Rectal smooth muscle tissue (tissue), 1 donor: ENCODE data around the gene ZFYVE16.
"Not testable (repeated sequence)": the region's sequence is repeated elsewhere in the genome, so short reads cannot be mapped to it uniquely, and the experiment has no call there.

Experiments used
- H3K27ac ChIP-seq: one replicate; pipeline ENCODE4 v1.7.0; 2013; ENCODE audit warnings: low read depth, low read length, inconsistent platforms
- H3K27me3 ChIP-seq: one replicate; pipeline ENCODE4 v1.7.0; 2013; ENCODE audit warnings: low read length; ENCODE audit not compliant: control insufficient read depth, insufficient read depth
- H3K36me3 ChIP-seq: one replicate; pipeline ENCODE4 v1.7.0; 2013; ENCODE audit warnings: low read length; ENCODE audit not compliant: control insufficient read depth, insufficient read depth
- H3K4me1 ChIP-seq: one replicate; pipeline ENCODE4 v1.7.0; 2013; ENCODE audit warnings: low read length; ENCODE audit not compliant: control insufficient read depth, insufficient read depth
- H3K4me3 ChIP-seq: one replicate; pipeline ENCODE4 v1.7.0; 2013; ENCODE audit warnings: low read length
- H3K9ac ChIP-seq: one replicate; pipeline ENCODE4 v1.7.0; 2013; ENCODE audit warnings: low read length

Gene ZFYVE16

DNA sequence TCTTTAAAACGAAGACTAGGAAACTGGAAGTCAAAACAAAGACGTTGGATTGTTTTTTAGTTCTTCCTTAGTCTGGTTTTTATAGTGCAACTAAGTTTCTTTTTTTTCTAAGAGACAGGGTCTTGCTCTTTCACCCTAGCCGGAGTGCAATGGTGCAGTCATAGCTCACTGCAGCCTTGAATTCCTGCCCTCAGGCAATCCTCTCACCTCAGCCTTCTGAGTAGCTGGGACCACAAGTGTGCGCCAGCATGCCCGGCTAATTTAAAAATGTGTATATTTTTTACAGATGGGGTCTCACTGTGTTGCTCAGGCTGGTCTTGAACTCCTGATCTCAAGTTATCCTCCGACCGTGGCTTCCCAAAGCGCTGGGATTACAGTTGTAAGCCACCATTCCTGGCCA, 27.6 kb downstream of the ZFYVE16 start:
- Histone ChIP-seq H3K36me3 (peaks cover 4% of the 10 kb centered on the region), H3K9ac (no peak overlapping the region), H3K27ac (no peak overlapping the region), H3K4me3 (no peak overlapping the region), H3K4me1 (no peaks in the 10 kb centered on the region), H3K27me3 (no peaks in the 10 kb centered on the region)

- Histone ChIP-seq H3K9ac (no peak overlapping the region), H3K4me3 (no peak overlapping the region), H3K4me1 (no peaks in the 10 kb centered on the region), H3K27ac (no peak overlapping the region), H3K36me3 (peaks cover 4% of the 10 kb centered on the region), H3K27me3 (no peaks in the 10 kb centered on the region)
Observed at GRCh38 chr5:80437326-80437725, 29.5 kb downstream of the ZFYVE16 start.

GRCh38 chr5:80438739-80439138, 30.9 kb downstream of the ZFYVE16 start:
- Histone ChIP-seq H3K4me1 (no peaks in the 10 kb centered on the region), H3K4me3 (no peak overlapping the region), H3K36me3 (peaks cover 10% of the 10 kb centered on the region), H3K27me3 (no peaks in the 10 kb centered on the region), H3K27ac (no peak overlapping the region), H3K9ac (no peak overlapping the region)

- Histone ChIP-seq H3K4me1 (no peaks in the 10 kb centered on the region), H3K27me3 (no peaks in the 10 kb centered on the region), H3K27ac (no peak overlapping the region), H3K36me3 (peaks cover 10% of the 10 kb centered on the region), H3K4me3 (no peak overlapping the region), H3K9ac (no peak overlapping the region)
Observed at GRCh38 chr5:80439213-80439612, 31.3 kb downstream of the ZFYVE16 start.

DNA sequence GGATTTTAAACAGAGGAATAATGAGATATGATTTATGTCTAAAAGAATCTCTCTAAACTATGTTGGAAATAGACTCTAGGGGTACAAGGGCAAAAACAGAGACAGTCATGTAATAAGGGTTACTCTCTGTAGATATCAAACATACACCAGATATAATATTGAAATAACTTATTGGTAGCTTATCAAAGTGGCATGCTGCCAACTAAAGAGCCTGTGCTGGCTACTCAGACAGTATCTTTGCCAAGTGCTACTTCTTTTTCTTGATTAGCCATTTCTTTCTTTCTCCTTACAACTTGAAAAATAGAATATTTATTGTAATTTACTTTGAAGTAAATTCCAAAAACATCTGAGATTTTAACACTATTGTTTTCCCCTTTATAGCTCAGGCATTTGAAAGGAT, 34.9 kb downstream of the ZFYVE16 start:
- Histone ChIP-seq H3K27ac (no peak overlapping the region), H3K4me1 (no peaks in the 10 kb centered on the region), H3K9ac (no peak overlapping the region), H3K4me3 (no peak overlapping the region), H3K36me3 (peaks cover 8% of the 10 kb centered on the region), H3K27me3 (no peaks in the 10 kb centered on the region)

GRCh38 chr5:80453366-80453765, 45.5 kb downstream of the ZFYVE16 start:
- H3K4me3 ChIP-seq, result no peak overlapping the region
- no peaks in the 10 kb centered on the region for H3K36me3 ChIP-seq
- H3K27ac ChIP-seq, result no peak overlapping the region
- H3K4me1 ChIP-seq, result no peaks in the 10 kb centered on the region
- H3K27me3 ChIP-seq, result no peaks in the 10 kb centered on the region
- no peak overlapping the region for H3K9ac ChIP-seq

DNA sequence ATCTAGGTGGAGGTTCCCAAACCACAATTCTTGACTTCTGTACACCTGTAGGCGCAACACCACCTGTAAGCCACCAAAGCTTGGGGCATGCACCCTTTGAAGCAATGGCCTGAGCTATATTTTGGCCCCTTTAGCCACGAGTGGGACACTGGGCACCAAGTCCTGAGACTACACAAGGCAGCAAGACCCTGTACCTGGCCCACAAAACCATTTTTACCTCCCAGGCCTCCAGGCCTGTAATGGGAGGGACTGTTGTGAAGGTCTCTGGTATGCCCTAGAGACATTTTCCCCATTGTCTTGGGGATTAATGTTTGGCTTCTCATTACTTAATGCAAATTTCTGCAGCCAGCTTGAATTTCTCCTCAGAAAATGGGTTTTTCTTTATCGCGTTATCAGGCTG, 55.4 kb downstream of the ZFYVE16 start:
- Histone ChIP-seq H3K4me1 (no peaks in the 10 kb centered on the region), H3K4me3 (no peak overlapping the region), H3K27me3 (no peaks in the 10 kb centered on the region), H3K27ac (no peak overlapping the region), H3K9ac (no peak overlapping the region), H3K36me3 (peaks cover 8% of the 10 kb centered on the region)

GRCh38 chr5:80466669-80467485, 59.0 kb downstream of the ZFYVE16 start:
- Histone ChIP-seq H3K36me3 (peaks cover 15% of the 10 kb centered on the region), H3K9ac (no peak overlapping the region), H3K4me3 (no peak overlapping the region), H3K27ac (no peak overlapping the region), H3K27me3 (no peaks in the 10 kb centered on the region), H3K4me1 (no peaks in the 10 kb centered on the region)

DNA sequence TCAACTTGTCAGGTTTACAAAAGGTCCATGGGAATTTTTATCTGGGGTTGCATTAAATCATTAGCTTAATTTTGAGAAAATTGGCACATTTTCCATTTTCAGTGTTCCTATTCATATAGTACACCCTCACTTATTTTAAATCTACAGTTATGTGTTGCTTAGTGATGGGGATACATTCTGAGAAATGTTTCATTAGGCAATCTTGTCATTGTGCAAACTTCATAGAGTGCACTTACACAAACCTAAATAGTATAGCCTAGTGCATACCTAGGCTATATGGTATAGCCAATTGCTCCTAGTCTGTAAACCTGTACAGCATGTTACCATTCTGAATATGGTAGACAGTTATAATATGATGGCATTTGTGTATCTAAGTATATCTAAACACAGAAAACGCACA, 60.3 kb downstream of the ZFYVE16 start:
- Histone ChIP-seq H3K27me3 (no peaks in the 10 kb centered on the region), H3K4me3 (no peak overlapping the region), H3K36me3 (peaks cover 17% of the 10 kb centered on the region), H3K27ac (no peak overlapping the region), H3K9ac (no peak overlapping the region), H3K4me1 (no peaks in the 10 kb centered on the region)

- H3K9ac ChIP-seq, H3K4me3 ChIP-seq, H3K4me1 ChIP-seq, H3K27me3 ChIP-seq, H3K27ac ChIP-seq: not testable (repeated sequence)
- H3K36me3 ChIP-seq, result peaks cover 12% of the 10 kb centered on the region
Observed at GRCh38 chr5:80470631-80471030, 62.8 kb downstream of the ZFYVE16 start.

DNA sequence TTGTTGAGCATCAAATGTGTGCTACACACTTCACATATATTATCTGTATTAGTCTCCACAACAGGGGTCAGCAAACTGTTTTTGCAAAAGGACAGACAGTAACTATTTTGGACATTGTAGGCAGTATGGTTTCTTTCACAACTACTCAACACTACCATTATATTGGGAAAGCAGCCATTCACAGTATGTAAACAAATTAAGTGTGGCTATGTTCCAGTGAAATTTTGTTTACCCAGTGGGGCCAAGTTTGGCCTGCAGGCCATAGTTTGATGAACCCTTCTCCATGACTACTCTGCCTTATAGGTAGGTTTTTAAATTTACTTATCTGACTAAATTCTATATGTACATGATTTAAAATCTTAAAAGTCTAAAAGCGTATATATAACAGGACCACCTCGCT, 67.1 kb downstream of the ZFYVE16 start:
- H3K27ac ChIP-seq, result no peak overlapping the region
- H3K36me3 ChIP-seq, result peaks cover 7% of the 10 kb centered on the region
- H3K4me3 ChIP-seq, result no peak overlapping the region
- no peaks in the 10 kb centered on the region for H3K4me1 ChIP-seq
- H3K27me3 ChIP-seq, result no peaks in the 10 kb centered on the region
- H3K9ac ChIP-seq, result no peak overlapping the region

GRCh38 chr5:80479713-80480112, 71.8 kb downstream of the ZFYVE16 start:
- Histone ChIP-seq H3K36me3 (peaks cover 2% of the 10 kb centered on the region), H3K27ac (no peak overlapping the region)

GRCh38 chr5:80480354-80480753, 72.5 kb downstream of the ZFYVE16 start:
- Histone ChIP-seq H3K9ac (no peak overlapping the region), H3K27ac (no peak overlapping the region), H3K36me3 (peaks cover 2% of the 10 kb centered on the region), H3K27me3 (no peaks in the 10 kb centered on the region), H3K4me1 (no peaks in the 10 kb centered on the region), H3K4me3 (no peak overlapping the region)

More at GRCh38 chr5:80479713-80480112, 71.8 kb downstream of the ZFYVE16 start:
- Histone ChIP-seq H3K4me3 (no peak overlapping the region), H3K9ac (no peak overlapping the region), H3K4me1 (no peaks in the 10 kb centered on the region), H3K27me3 (no peaks in the 10 kb centered on the region)
